ENCODE data around the gene SMG6. TPM values are rescaled to one million over a fixed set of nuclear protein-coding genes. Genes with fewer than 3 reads are reported as not detected.
"Not testable (repeated sequence)": the region's sequence is repeated elsewhere in the genome, so short reads cannot be mapped to it uniquely, and the experiment has no call there.

Gene SMG6
- polyA plus RNA-seq, 6 donors from 2014 or later = 0.23 to 5.3 (median 2.6) TPM

- ATAC-seq (ENCODE audit: low read depth in 2 of 2) (no peak), DNase-seq (no peak)
- H3K4me1 Mint-ChIP-seq = peaks cover 0 to 8% (median 0%) of the 10 kb centered on the region in 3 donors
- peaks cover 12 to 19% of the 10 kb centered on the region in 2 donors for H3K36me3 Mint-ChIP-seq
- no peaks in the 10 kb centered on the region for H3K27me3 Mint-ChIP-seq
- no peaks in the 10 kb centered on the region for H3K9me3 Mint-ChIP-seq
- H3K27ac Mint-ChIP-seq = peak overlapping the region in 1 of 6 donors; percentile 63
- no peak overlapping the region for H3K4me3 Mint-ChIP-seq
Observed at GRCh38 chr17:2157675-2158395, 145.8 kb downstream of the SMG6 start.

- Mint-ChIP-seq H3K27ac (peak overlapping the region in 2 of 6 donors; percentile 29 to 37), H3K9me3 (no peaks in the 10 kb centered on the region), H3K36me3 (peaks cover 12 to 23% of the 10 kb centered on the region in 2 donors), H3K4me3 (no peak overlapping the region), H3K4me1 (peaks cover 0 to 8% (median 0%) of the 10 kb centered on the region in 3 donors), H3K27me3 (no peaks in the 10 kb centered on the region)
- ATAC-seq (ENCODE audit: low read depth in 2 of 2) = no peak
- no peak for DNase-seq
Observed at GRCh38 chr17:2157081-2157480, 146.5 kb downstream of the SMG6 start.

- DNase-seq (no peak), ATAC-seq (ENCODE audit: low read depth in 2 of 2) (no peak)
- Mint-ChIP-seq H3K4me1 (peaks cover 0 to 8% (median 0%) of the 10 kb centered on the region in 3 donors), H3K27ac (no peak overlapping the region), H3K9me3 (no peaks in the 10 kb centered on the region), H3K4me3 (no peak overlapping the region), H3K36me3 (peaks cover 12 to 23% of the 10 kb centered on the region in 2 donors), H3K27me3 (no peaks in the 10 kb centered on the region)
Observed at GRCh38 chr17:2156666-2157065, 146.9 kb downstream of the SMG6 start.

GRCh38 chr17:2155573-2155972, 148.0 kb downstream of the SMG6 start:
- Mint-ChIP-seq H3K4me3 (no peak overlapping the region), H3K9me3 (no peaks in the 10 kb centered on the region), H3K27ac (peak overlapping the region in 1 of 6 donors; percentile 32), H3K4me1 (peaks cover 0 to 12% (median 7%) of the 10 kb centered on the region in 3 donors), H3K36me3 (peaks cover 12 to 23% of the 10 kb centered on the region in 2 donors), H3K27me3 (no peaks in the 10 kb centered on the region)
- no peak for ATAC-seq (ENCODE audit: low read depth in 2 of 2)
- DNase-seq = no peak

- H3K4me1 Mint-ChIP-seq = peaks cover 0 to 11% (median 6%) of the 10 kb centered on the region in 3 donors
- no peak for ATAC-seq (ENCODE audit: low read depth in 2 of 2)
- H3K36me3 Mint-ChIP-seq = peaks cover 20 to 26% of the 10 kb centered on the region in 2 donors
- no peak overlapping the region for H3K4me3 Mint-ChIP-seq
- no peak for DNase-seq
- H3K27ac Mint-ChIP-seq = peak overlapping the region in 2 of 6 donors; percentile 75 to 76
- no peaks in the 10 kb centered on the region for H3K9me3 Mint-ChIP-seq
- H3K27me3 Mint-ChIP-seq = no peaks in the 10 kb centered on the region
Observed at GRCh38 chr17:2151358-2152033, 152.1 kb downstream of the SMG6 start.

GRCh38 chr17:2150806-2151205, 152.8 kb downstream of the SMG6 start:
- Mint-ChIP-seq H3K4me3 (no peak overlapping the region), H3K4me1 (peaks cover 0 to 11% (median 6%) of the 10 kb centered on the region in 3 donors), H3K27ac (peak overlapping the region in 2 of 6 donors; percentile 22 to 91), H3K27me3 (no peaks in the 10 kb centered on the region), H3K36me3 (peaks cover 20 to 26% of the 10 kb centered on the region in 2 donors), H3K9me3 (no peaks in the 10 kb centered on the region)
- DNase-seq (no peak), ATAC-seq (ENCODE audit: low read depth in 2 of 2) (no peak)

GRCh38 chr17:2149934-2150333, 153.7 kb downstream of the SMG6 start:
- Mint-ChIP-seq H3K27me3 (no peaks in the 10 kb centered on the region), H3K36me3 (peaks cover 20% of the 10 kb centered on the region in 2 donors), H3K9me3 (no peaks in the 10 kb centered on the region), H3K4me1 (peaks cover 0 to 11% (median 6%) of the 10 kb centered on the region in 3 donors), H3K4me3 (no peak overlapping the region), H3K27ac (no peak overlapping the region)
- no peak for DNase-seq
- no peak for ATAC-seq (ENCODE audit: low read depth in 2 of 2)

- no peak overlapping the region for H3K4me3 Mint-ChIP-seq
- H3K36me3 Mint-ChIP-seq = peaks cover 3 to 8% of the 10 kb centered on the region in 2 donors
- no peak for ATAC-seq (ENCODE audit: low read depth in 2 of 2)
- H3K4me1 Mint-ChIP-seq = peaks cover 4 to 11% (median 6%) of the 10 kb centered on the region in 3 donors
- no peak for DNase-seq
- H3K9me3 Mint-ChIP-seq = no peaks in the 10 kb centered on the region
- peak overlapping the region in 1 of 6 donors; percentile 36 for H3K27ac Mint-ChIP-seq
- H3K27me3 Mint-ChIP-seq = no peaks in the 10 kb centered on the region
Observed at GRCh38 chr17:2146132-2146871, 157.3 kb downstream of the SMG6 start.

GRCh38 chr17:2144701-2145100, 158.9 kb downstream of the SMG6 start:
- Mint-ChIP-seq H3K4me1 (peaks cover 0 to 4% (median 0%) of the 10 kb centered on the region in 3 donors), H3K27ac (no peak overlapping the region), H3K4me3 (no peak overlapping the region), H3K9me3 (no peaks in the 10 kb centered on the region), H3K27me3 (no peaks in the 10 kb centered on the region), H3K36me3 (peaks cover 3 to 8% of the 10 kb centered on the region in 2 donors)
- no peak for DNase-seq
- no peak for ATAC-seq (ENCODE audit: low read depth in 2 of 2)

- peaks cover 6 to 10% (median 7%) of the 10 kb centered on the region in 3 donors for H3K4me1 Mint-ChIP-seq
- no peak overlapping the region for H3K4me3 Mint-ChIP-seq
- H3K9me3 Mint-ChIP-seq = no peaks in the 10 kb centered on the region
- ATAC-seq (ENCODE audit: low read depth in 2 of 2) = no peak
- H3K27me3 Mint-ChIP-seq = no peaks in the 10 kb centered on the region
- no peak overlapping the region for H3K27ac Mint-ChIP-seq
- H3K36me3 Mint-ChIP-seq = no peaks in the 10 kb centered on the region
- DNase-seq = no peak
Observed at GRCh38 chr17:2143332-2143731, 160.3 kb downstream of the SMG6 start.

- ATAC-seq (ENCODE audit: low read depth in 2 of 2) = not testable (repeated sequence)
Observed at GRCh38 chr17:2142682-2143081, 160.9 kb downstream of the SMG6 start.

GRCh38 chr17:2140683-2141082, 162.9 kb downstream of the SMG6 start:
- Mint-ChIP-seq H3K36me3 (no peaks in the 10 kb centered on the region), H3K27ac (no peak overlapping the region), H3K4me1 (peaks cover 16 to 21% (median 17%) of the 10 kb centered on the region in 3 donors), H3K4me3 (no peak overlapping the region), H3K27me3 (no peaks in the 10 kb centered on the region), H3K9me3 (no peaks in the 10 kb centered on the region)
- DNase-seq (no peak), ATAC-seq (ENCODE audit: low read depth in 2 of 2) (no peak)

More at GRCh38 chr17:2142682-2143081, 160.9 kb downstream of the SMG6 start:
- not testable (repeated sequence) for H3K4me3 Mint-ChIP-seq, H3K36me3 Mint-ChIP-seq, H3K9me3 Mint-ChIP-seq, H3K27ac Mint-ChIP-seq, H3K27me3 Mint-ChIP-seq, DNase-seq
- peaks cover 12 to 16% (median 14%) of the 10 kb centered on the region in 3 donors for H3K4me1 Mint-ChIP-seq

- no peak for DNase-seq
Observed at GRCh38 chr17:2138761-2139160, 164.8 kb downstream of the SMG6 start.

More at GRCh38 chr17:2138761-2139160, 164.8 kb downstream of the SMG6 start:
- no peak for ATAC-seq (ENCODE audit: low read depth in 2 of 2)
- peak overlapping the region in 2 of 6 donors; percentile 49 to 67 for H3K27ac Mint-ChIP-seq
- H3K4me1 Mint-ChIP-seq = peaks cover 16 to 21% (median 17%) of the 10 kb centered on the region in 3 donors
- H3K36me3 Mint-ChIP-seq = no peaks in the 10 kb centered on the region
- no peaks in the 10 kb centered on the region for H3K27me3 Mint-ChIP-seq
- no peaks in the 10 kb centered on the region for H3K9me3 Mint-ChIP-seq
- peak overlapping the region in 1 of 8 donors; percentile 26 for H3K4me3 Mint-ChIP-seq

All from naive B cell (primary cell).